GOT3 (cell line): ENCODE data around the gene IL6R.

Source experiments
- DNase-seq: peaks from one replicate; lab custom pipeline; 2025; ENCODE audit warnings: mixed read lengths; lab: John Stamatoyannopoulos, UW

The IL6R gene

DNA sequence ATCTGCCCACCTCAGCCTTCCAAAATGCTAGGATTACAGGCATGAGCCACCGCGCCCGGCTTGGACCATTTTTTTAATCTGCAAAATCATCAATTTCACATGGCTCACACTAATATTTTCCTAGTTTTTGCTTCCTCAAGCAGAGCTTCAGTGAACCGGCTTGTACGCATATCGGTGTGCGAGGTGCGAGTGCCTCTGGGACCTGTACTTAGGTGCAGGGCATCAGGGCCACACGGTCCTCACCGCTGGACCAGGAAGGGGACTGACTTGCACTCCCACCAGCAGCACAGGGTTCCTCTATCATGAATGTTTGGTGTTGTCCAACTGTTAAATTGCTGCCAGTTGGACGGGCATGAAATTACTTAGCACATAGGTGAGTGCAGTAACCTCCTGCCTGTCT is 112.5 kb downstream of the IL6R start:
- no peak for DNase-seq
